GM21825 (cell line): ENCODE results near the gene GNLY.
"Not testable (repeated sequence)": the region's sequence is repeated elsewhere in the genome, so short reads cannot be mapped to it uniquely, and the experiment has no call there.

ENCODE experiments used
- ATAC-seq: cut with Tn5 transposase; IDR thresholded peaks from one replicate; pipeline ENCODE4 v1.9.1; 2021; ENCODE audit warnings: mild to moderate bottlenecking, moderate library complexity; ENCODE audit not compliant: unreplicated experiment

Gene GNLY

DNA sequence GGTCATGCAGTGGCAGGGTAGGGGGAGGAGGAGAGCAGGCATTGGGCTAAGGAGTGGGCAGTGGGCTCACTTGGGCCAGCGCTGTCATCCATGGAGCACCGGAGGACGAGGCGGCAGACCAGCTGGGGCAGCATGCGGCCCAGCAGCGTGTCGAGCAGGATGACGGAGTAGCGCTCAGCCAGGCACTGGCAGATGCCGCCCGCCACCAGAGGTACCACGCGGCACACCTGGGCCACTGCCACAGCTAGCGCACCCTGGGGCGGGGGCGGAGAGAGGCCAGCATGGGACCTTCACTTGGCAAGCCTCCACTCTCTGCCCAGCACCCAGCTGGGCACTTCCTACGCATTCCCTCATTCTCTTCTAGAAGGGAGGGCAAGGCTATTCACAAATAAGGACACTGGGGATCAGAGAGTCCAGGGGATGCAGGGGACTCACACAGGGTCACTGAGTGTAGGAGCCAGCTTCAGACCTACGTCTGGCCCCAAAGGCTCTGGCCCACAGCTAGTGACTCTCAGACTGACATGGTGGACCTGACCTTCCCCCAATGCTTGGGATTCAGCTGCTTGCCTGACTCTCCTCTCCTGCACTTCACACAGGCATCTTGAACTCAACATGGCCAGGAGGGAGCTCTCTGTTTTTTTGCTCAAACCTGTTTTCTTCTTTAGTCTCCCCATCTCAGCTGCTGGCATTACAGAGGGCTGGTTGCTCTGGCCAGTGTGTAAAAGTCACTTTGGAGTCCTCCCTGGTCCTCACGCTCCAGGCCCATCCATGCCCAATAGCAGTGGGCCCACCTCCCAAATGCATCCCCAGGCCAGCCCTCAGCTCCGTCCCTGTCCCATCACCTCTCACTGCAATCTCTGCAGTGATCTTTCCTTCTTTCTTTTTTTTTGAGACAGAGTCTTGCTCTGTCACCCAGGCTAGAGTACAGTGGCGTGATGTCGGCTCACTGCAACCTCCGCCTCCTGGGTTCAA lies 30.3 kb upstream of the GNLY start:
- ATAC-seq, result no peak

DNA sequence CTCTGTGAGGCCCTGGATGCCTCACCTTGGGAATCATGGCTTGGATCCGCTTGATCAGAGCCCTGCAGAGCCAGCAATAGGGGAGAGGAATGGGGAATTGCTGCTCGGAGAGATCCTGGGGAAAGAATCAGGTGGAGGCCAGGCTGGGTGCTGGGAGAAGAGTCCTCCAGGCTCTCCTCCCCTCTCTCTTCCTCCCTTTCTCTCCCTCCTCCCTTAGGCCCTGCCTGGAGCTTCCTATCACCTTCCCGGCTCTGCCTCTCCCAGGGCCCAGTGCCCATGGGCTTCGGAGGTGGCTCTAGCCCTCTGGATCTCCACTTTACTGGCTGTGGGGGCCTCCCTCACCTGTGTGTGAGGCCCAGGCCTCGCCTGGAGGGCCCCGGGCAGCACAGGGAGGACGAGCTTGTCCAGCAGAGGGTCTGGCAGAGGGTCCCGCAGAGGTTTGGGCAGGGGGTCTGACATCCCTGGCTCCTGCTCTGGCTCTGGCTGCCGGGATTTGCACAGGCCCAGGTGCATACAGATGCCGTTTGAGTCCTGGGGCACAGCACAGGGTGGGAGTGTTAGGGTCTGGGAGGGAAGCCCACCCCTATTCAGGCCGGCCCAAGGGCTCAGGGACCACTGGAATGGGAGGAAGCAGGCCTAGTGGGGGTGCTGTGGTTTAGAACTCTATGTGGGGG lies 28.8 kb upstream of the GNLY start:
- no peak for ATAC-seq

DNA sequence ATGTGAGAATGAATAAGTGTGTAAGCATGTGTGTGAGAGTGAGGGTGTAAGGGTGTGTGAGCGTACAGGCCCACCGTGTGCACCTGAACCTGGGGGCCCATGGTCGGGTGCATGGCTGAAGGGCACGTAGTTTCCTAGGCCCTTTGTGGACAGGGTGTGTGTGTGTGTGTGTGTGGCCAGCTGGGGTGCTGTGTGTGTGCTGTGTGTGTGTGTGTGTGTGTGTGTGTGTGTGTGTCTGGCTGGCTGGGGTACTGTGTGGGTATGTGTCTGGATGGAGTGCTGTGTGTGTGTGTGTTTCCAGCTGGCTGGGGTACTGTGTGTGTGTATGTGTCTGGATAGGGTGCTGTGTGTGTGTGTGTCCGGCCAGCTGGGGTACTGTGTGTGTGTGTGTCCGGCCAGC lies 28.1 kb upstream of the GNLY start:
- ATAC-seq, result no peak

DNA sequence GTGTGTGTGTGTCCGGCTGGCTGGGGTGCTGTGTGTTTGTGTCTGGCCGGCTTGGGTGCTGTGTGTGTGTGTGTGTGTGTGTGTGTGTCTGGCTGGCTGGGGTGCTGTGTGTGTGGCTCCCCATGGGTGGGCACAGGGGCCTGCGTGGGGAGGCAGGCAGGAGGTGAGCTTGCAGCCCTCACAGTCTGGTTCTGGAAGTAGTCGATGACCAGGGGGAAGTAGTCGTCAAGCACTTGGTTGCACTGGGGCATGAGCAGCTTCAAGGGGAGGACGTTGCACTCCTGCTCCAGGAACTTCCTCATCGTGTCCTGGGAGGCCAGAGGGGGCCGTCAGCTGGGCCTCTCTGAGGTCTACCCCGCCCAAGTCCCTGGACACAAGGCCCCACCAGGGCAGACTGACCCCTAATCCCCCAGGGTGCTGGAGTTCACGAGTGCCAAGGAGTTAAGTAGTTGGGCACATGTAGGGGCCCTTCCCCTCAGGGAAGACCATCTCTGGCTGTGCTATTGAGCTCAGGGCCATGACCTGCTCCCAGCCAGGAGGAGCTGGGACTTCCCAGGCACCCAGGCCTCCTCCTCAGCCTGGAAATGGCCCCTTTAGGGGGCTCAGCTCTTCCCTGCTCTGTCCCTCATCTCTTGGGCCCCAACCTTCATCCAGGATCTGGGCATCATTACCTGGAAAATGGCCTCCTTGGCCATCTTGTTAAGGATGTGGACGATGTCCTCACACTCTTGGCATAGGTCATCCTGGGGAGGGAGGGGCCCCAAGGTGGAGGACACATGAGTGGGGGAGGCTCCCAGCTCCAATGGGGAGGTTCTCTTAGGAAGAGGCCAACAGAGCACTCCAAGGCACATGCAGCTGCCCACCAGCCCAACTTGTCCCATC lies 27.5 kb upstream of the GNLY start:
- ATAC-seq, result no peak

DNA sequence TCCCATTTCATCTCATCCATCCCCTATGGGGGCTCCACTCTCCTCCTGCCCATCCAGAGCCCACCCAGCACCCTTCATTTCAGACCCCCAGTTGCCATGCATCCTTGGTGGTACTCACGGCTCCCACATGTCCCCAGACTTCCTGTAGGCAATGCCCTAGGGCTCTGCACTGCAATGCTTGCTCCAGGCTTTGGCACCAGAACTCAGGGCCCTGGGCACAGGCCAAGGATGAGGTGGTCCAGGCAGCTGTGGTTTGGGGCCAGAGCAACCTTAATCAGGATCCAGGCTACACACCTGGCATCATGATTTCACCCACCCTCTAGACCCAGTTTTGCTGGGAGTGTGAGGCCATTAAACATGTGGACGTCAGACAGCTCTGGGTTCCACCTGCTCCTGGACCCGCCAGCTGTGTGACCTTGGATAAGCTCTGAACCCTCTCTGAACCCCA lies 26.6 kb upstream of the GNLY start:
- no peak for ATAC-seq

DNA sequence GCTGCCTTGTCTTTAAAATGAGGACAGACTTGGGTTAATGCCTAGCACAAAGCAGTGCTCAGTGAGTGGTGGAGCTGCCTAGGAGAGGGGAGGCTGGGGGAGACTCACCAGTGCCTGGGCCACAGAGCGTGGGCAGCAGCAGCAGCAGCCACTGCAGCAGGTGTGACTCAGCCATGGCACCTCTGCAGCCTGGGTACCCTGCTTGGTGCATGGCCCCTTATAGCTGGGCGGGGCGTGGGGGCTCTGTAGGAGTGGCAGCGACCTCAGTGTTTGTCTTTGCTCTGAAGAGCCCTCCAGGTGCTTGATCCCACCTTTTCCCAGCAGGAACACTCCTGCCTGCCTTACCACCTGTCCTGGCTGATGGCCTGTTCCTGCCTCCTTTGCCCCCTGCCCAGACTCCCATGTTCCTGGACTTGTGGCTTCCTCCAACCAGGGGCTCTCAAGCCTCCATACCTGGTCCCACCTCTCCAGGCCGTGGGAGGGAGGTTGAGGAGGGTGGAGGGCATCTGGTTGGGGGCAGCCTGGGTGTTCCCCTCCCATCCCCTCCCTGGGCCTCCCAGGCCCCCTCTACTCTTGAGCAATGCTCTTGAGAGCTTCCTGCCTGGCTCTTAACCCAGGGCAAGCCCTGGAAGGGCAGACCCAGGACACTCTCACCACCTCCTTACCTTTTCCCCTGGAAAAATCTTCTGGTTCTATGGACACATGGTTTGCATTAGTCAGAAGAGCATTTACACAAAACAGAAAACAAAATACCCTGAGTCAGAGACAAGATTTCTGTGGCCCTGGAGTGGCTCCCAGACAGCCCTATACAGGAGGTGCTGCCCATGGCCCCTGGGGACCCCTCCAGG lies 25.9 kb upstream of the GNLY start, which contains the start of gene SFTPB:
Gene SFTPB, minus strand, starts transcription at position 191 of the 848 bp plus-strand sequence. Its CDS starts 16 bp downstream, at position 175.
- no peak for ATAC-seq

DNA sequence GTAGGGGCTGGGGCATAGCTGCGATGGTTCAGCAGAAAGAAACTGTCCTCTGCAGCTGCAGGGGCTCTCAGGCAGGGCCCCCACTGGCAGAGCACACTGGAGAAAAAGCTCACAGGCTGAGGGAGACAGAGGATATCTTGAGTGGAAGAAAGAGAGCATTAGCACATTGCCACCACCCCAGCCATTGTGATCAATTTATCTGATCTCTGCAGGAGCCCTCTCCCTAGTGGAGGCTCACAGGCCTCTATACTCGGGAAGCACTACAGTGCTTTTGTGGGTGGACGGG lies 25.4 kb upstream of the GNLY start:
- ATAC-seq, result no peak

DNA sequence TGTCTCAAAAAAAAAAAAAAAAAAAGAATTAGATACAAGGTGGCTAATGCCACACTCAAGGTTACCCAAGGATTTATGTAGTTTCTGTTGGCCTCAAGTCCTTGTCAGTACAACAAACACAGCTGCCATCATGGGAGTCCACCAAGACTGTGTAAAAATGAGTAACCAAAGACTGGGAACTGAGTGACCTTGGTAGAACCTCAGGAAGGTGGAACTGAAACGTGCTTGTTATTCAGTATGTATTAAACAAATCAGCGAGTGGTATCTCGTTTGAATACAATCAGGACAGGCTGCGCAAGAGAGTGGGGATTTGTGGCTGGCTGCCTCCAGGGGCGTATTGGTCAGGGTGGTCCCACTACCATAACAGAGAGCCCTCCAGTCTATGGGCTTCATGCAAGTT lies 24.6 kb upstream of the GNLY start:
- ATAC-seq, result peak; percentile 84

DNA sequence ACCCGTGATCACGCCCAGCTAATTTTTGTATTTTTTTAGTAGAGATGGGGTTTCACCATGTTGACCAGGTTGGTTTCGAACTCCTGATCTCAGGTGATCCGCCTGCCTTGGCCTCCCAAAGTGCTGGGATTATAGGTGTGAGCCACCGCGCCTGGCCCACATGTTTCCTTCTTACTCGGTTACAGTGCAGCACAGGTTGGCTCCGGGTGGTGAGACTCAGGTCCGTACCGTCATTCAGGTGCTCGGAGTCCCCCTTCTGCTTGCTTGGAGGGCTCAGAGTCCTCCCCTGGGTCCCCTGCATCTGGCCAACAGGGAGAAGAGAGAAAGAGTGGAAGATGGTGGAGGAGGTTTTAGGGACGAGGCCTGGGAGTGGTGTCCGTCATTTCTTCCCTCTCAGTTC lies 23.7 kb upstream of the GNLY start:
- not testable (repeated sequence) for ATAC-seq

DNA sequence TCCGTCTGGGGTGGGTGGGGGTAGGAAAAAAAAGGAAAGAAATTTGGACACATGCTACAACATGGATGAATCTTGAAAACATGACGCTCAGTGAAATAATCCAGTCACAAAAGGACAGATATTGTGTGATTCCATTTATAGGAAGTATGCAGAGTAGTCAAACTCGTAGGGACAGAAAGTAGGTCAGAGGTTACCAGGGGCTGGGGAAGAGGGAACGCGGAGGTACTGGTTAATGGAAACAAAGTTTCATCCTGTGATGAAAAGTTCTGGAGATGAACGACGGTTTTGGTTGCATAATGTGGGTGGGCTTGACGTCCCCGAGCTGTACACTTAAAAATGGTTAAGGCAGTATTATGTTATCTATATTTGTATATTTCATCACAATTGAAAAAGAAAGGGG lies 21.7 kb upstream of the GNLY start:
- ATAC-seq, result no peak

DNA sequence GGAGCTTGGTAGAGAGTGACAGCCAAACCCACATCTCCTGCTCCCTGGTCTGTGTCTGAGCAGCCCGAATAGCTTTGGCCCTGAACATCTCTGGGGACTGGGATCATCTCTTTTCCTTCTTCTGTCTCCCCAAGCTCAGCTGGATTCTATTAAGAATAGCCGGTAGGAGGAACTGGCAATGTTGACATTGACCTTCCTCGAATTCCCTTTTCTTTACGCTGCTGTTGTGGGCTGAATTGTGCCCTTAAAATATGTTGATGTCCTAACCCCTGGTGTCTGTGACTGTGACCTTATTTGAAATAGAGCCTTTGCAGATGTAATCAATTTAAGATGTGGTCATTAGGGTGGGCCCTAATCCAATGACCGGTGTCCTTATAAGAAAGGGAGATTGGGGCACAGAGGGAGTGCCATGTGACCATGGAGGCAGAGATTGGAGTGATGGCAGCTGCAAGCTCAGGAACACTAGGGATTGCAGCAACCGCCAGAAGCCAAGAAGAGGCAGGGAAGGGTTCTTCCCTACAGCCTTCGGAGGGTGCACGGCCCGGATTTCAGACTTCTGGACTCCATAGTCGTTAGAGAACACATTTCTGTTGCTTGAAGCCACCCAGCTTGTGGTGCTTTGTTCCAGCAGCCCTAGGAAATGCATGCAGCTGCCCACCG lies 20.3 kb upstream of the GNLY start:
- ATAC-seq, result no peak

DNA sequence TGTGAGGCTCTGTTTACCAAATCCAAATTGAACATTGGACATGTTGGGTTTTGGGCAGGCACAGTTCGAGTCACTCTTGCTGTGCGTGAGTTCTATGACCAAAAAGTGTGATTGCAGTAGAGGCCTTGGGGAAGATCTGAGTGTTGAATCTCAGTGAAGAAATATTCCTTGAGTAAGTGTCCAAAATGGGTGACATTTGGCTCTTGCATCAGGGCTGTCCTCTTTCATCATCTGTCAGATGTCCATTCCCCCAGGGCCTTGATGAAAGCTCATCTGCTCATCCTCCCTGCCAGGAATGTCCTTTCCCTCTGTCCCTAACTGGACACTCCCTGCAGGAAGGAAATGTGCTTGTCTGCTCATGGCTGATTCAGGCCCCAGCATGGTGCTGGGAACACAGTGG lies 19.7 kb upstream of the GNLY start:
- no peak for ATAC-seq

DNA sequence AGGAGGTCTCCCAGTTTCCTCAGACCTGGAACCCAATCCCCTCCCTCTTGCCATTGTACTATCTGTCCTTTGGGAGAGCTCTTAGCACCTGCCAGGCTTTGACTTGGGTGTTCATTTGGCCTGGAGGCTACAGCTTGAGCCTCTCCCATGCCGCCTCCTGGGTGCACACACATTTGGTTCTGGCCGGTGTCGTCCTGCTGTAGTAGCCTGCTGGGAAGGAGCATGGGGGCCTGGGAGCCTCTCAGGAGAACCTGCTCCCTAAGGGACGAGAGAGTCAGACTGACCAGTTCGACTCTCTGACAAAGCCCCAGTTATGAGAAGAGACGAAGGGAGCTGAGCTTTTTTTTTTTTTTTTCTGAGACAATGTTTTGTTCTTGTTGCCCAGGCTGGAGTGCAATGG lies 18.7 kb upstream of the GNLY start:
- no peak for ATAC-seq

DNA sequence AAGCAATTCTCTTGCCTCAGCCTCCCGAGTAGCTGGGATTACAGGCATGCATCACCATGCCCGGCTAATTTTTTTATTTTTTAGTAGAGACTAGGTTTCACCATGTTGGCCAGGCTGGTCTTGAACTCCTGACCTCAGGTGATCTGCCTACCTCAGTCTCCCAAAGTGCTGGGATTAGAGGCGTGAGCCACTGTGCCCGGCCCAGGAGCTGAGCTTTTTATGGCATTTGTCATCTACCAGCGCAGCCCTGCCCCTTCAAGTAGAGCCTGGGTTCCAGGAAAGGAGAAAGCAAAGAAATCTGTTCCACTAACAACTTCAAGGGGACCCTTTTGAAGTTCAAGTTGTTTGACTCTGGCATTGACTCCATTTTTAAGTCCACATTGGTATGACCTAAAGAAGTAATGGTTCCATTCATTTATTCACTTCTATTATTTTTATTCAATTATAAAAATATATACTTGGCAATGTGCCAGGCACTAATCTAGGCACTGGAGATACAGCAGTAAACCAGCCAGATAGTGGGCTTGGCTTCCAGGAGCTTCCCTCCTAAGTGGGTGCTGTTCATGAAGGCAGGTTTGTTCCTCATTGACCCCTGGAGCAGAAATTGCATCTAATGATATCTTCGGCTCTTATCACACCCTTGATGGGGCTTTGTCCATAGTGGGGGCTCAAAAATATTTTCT lies 18.2 kb upstream of the GNLY start:
- ATAC-seq, result no peak

DNA sequence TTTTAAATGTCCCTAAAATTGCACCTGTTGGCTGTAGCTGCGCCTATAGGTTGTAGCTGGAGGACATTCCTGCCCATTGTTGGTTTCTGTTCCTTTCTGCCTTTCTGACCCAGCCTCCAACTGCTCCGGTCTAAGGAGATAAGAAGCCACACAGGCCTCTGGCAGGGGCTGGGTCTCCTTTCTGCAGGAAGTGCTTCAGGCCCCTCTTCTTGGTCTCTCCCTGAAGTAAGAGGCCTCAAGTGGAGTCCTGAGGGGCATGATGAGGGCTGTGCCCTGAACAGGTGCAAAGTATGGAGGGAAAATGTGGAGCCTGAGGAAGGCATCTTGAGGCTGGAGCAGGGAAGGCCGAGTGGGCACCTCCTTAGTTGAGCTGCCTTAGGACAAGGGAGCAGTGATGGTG lies 15.8 kb upstream of the GNLY start:
- ATAC-seq, result no peak

DNA sequence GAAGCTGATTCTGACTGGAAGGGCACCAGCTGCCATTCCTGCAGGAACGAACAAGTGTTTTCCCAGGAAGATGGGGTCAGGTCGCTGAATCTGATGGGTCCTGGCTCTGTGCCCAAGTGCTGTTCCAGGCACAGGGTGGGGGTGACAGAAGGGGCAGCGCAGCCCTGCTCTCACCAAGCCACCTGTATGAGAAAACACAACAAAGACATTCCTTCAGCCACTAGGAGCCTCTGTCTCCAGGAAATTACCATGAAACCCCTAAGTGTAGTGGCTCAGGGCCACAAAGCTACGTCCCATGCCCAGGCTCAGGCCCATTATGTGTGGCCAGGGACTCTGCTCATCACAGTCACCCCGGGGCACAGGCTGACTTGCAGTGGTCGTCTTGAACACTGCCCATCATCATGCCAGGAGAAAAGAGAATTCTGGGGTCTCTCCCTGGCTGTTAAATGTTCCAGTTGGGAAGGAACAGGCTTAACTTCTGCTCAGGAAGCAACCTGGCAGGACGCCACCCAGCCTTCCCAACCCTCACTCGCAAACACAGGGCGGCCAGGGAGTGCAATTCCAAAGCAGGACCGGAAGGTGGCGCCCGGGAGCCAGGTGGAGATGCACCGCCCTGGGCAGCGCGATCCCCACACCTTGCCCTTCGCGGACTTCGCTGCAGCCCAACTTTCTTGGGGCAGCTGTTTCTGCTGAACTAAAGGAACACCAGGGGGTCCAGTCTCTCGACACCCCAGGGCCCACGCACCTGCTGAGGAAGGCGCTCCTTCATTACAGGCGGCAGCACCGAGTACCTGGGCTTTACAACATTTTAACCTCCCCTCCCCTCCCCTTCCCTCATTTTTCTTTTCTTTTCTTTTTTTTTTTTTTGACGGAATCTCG lies 15.1 kb upstream of the GNLY start:
- peak; percentile 84 for ATAC-seq

DNA sequence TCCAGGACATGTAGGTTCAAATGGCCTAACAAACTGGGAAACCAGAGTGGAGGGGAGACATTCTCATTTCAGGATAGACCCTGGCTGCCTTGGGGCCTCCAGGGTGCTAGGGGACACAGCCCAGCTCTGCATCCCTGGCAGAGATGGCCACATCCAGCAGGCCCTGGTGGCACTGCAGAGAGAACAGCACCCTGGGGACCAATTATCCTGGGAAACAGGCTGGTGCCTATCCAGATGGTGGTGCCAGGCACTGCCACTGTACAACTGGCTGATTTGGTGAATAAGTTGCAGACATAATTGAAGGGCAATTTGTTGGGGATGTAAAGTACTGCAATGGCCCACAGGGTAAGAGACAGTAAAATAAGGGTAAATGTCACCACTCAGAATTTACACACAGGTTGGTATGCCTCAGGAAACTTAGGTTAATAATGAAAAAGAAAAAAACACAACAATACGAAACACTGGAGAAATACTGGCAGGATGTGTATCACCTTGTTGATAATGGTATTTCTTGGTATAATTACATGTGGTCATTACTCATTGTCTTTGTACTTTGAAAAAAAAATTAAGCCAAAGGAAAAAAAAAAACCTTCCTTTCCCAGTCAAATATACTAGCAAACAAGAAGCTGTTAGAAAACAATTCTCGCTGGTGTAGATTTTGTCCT lies 13.3 kb upstream of the GNLY start:
- no peak for ATAC-seq

DNA sequence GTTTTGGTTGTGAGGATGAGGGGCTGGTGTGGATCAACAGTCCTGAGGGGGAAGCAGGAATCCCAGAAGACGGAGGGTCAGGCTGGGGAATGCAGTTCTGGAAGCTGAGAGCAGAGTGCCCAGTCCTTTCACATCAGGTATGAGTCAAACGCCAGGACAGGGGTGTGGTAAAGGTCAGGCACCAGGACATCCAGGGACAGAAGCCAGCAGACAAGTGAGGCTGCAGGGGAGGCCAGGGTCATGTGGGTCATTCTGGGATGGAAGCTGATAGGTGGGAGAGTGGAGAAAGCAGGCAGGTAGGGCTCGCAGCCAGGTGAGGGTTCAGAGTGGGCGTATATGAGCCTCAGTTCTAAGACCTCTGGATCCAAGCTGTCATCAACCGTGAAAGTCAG lies 12.8 kb upstream of the GNLY start:
- no peak for ATAC-seq
